ENCODE results near the gene SIGMAR1. TPM values are rescaled to one million over a fixed set of nuclear protein-coding genes. Genes with fewer than 3 reads are reported as not detected.

Gene SIGMAR1
- 100 to 1,000 TPM in 1 of 2 donors, 10 to 100 TPM in 1; 77.0 to 131 TPM for total RNA-seq

DNA sequence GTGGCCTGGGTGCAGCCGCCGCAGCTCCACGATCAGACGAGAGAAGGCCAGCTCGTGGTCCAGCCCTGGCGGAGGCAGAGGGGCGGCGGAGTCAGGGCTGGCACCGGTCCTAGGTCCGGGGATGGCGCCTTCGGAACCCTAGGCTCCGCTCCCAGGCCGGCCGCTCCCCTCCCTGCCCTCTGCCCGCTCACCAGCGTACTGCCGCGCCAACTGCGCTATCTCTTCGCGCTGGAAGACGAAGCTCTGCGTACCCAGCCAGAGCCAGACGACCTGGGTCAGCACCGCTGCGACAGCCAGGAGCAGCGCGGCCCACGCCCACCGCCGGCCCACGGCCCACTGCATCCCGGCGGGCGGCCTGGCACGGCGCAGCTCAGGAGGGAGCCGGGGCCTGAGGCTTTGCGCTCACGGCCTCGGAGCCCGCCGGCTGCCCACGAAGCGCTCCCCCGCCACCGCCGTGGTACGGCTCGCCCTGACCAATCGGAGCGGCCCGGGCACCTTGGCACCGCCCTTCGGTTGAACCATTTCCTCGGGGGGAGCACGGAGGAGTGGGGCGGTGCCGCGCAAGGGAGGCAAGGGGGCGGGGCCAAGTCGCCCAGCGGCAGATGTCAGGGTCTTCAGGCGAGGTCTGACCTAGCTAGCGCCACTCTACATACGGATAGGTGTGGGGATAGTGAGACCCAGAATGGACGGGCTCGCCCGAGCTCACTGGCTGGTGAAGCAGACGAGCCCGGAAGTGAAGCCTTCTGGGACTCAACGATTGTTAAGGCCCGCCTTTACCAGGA, at the start of gene SIGMAR1:
SIGMAR1 (minus strand) TSS at position 432 of the 782 bp plus-strand sequence; CDS start at position 342, 90 bp downstream.
- Histone ChIP-seq H3K4me3 (peak within 1 kb of the TSS; percentile 79), H3K27me3 (replicated peaks; ENCODE audit: insufficient read depth) (no peaks in the 10 kb centered on the region), H3K27ac (peak within 1 kb of the TSS; percentile 74 to 87), H3K9me3 (no peaks in the 10 kb centered on the region), H3K4me1 (ENCODE audit: control insufficient read depth in 1 of 2, low read depth in 2 of 2) (peaks cover 11 to 30% of the 10 kb centered on the region in 2 donors), H3K36me3 (no peaks in the 10 kb centered on the region)
- TF ChIP-seq, protein P1, sequence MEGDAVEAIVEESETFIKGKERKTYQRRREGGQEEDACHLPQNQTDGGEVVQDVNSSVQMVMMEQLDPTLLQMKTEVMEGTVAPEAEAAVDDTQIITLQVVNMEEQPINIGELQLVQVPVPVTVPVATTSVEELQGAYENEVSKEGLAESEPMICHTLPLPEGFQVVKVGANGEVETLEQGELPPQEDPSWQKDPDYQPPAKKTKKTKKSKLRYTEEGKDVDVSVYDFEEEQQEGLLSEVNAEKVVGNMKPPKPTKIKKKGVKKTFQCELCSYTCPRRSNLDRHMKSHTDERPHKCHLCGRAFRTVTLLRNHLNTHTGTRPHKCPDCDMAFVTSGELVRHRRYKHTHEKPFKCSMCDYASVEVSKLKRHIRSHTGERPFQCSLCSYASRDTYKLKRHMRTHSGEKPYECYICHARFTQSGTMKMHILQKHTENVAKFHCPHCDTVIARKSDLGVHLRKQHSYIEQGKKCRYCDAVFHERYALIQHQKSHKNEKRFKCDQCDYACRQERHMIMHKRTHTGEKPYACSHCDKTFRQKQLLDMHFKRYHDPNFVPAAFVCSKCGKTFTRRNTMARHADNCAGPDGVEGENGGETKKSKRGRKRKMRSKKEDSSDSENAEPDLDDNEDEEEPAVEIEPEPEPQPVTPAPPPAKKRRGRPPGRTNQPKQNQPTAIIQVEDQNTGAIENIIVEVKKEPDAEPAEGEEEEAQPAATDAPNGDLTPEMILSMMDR (IDR thresholded peaks at IDR 0.05): no peak
- peak; percentile 88 for ATAC-seq (ENCODE audit: insufficient number of reproducible peaks, low FRiP score, low read depth)
- DNase-seq (ENCODE audit: low spot score): peak; percentile 71

DNA sequence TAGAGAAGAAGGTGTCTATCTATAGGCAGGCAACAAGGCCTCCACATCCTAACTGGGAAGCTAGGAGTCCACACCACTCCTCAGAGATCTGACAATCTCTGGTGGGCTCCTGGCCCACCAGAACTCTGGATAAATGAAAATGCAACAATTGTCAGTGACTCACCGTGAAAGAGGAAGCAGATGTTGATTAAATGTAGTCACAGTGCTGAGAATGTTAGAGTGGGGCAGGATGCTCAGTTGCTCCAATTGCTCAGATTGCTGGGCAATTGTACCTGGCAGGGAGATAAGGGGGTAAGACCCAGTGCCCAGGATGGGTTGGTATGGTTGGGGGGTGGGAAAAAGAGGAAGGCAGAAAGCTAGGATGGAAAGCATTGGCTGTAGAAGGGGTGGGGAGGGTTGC, 49.1 kb upstream of the SIGMAR1 start:
- TF ChIP-seq, protein P1 (IDR thresholded peaks at IDR 0.05): no peak
- Histone ChIP-seq H3K27me3 (replicated peaks; ENCODE audit: insufficient read depth) (no peaks in the 10 kb centered on the region), H3K4me1 (ENCODE audit: control insufficient read depth in 1 of 2, low read depth in 2 of 2) (peaks cover 3 to 53% of the 10 kb centered on the region in 2 donors), H3K9me3 (no peaks in the 10 kb centered on the region), H3K4me3 (no peak overlapping the region), H3K27ac (no peak overlapping the region), H3K36me3 (peaks cover 5% of the 10 kb centered on the region)
- ATAC-seq (ENCODE audit: insufficient number of reproducible peaks, low FRiP score, low read depth) (no peak), DNase-seq (ENCODE audit: low spot score) (no peak)

DNA sequence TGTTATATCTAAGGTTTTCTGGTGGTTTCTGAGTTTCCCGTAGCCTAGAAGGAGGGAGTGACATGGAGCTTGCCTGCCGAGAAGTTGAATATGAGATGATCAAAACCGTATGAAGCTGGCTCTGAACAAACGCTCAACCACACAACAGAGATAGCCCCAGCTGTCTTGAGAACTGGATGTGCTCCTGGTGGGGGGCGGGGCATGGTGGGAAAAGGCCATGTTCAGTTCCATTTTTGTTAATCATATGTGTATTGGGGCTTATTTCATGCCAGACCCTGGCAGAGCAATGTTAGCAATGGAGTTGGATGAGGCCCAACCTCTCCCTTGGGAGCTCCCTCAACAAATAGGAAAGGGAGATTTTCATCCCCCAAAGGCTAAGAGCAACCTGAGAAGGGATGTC, 48.6 kb upstream of the SIGMAR1 start:
- ATAC-seq (ENCODE audit: insufficient number of reproducible peaks, low FRiP score, low read depth) (no peak), DNase-seq (ENCODE audit: low spot score) (no peak)
- peaks cover 0 to 48% of the 10 kb centered on the region in 2 donors for H3K4me1 ChIP-seq (ENCODE audit: control insufficient read depth in 1 of 2, low read depth in 2 of 2)
- TF ChIP-seq, protein P1 (IDR thresholded peaks at IDR 0.05): no peak
- H3K4me3 ChIP-seq: no peak overlapping the region
- peak overlapping the region in 1 of 2 donors; percentile 6 for H3K27ac ChIP-seq
- no peaks in the 10 kb centered on the region for H3K27me3 ChIP-seq (replicated peaks; ENCODE audit: insufficient read depth)
- H3K9me3 ChIP-seq: no peaks in the 10 kb centered on the region
- peaks cover 5% of the 10 kb centered on the region for H3K36me3 ChIP-seq

DNA sequence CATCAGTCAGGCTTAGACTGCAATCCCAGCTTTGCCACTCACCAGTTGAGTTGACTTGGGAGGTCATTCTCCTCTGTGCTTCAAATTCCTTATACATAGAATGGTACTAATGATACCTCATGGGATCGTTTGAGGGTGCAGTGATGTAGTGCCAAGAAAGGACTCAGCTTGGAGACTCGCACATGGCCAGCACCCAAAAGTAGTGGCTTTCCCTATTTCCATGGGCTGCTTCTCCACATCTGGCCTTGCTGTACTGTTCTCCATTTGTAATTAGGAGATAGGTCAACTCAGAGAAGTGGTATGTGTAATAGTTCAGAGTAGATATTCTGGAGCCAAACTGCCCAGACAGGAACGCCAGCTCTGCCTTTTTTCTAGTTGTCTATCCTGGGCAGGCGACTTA, 48.0 kb upstream of the SIGMAR1 start:
- Histone ChIP-seq H3K4me3 (no peak overlapping the region), H3K4me1 (ENCODE audit: control insufficient read depth in 1 of 2, low read depth in 2 of 2) (peaks cover 0 to 41% of the 10 kb centered on the region in 2 donors), H3K9me3 (no peaks in the 10 kb centered on the region), H3K36me3 (peaks cover 5% of the 10 kb centered on the region), H3K27me3 (replicated peaks; ENCODE audit: insufficient read depth) (no peaks in the 10 kb centered on the region), H3K27ac (peak overlapping the region in 1 of 2 donors; percentile 6)
- ATAC-seq (ENCODE audit: insufficient number of reproducible peaks, low FRiP score, low read depth) (no peak), DNase-seq (ENCODE audit: low spot score) (no peak)
- TF ChIP-seq, protein P1 (IDR thresholded peaks at IDR 0.05): no peak

DNA sequence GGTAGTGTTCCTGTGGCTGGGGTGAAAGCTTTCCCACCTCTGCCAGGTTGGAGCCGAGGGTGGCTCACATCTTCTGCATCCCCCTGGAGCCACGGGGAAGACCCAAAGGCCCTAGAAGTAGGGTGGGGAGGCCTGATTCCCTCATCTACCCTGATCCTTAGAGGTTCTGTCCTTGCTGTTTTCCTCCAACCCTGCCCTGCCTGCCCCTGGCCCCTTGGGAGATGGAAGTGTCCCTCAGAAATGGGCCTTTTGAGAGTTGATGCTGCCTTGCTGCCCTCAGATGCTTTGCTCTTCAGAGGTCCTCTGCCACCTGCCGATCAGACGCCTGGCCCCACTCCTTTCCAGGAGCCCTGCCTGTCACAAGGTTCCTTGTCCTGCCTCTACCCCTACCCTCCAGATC, 47.2 kb upstream of the SIGMAR1 start:
- peaks cover 0 to 38% of the 10 kb centered on the region in 2 donors for H3K4me1 ChIP-seq (ENCODE audit: control insufficient read depth in 1 of 2, low read depth in 2 of 2)
- H3K4me3 ChIP-seq: no peak overlapping the region
- H3K27ac ChIP-seq: no peak overlapping the region
- H3K27me3 ChIP-seq (replicated peaks; ENCODE audit: insufficient read depth): no peaks in the 10 kb centered on the region
- H3K36me3 ChIP-seq: peaks cover 5% of the 10 kb centered on the region
- ATAC-seq (ENCODE audit: insufficient number of reproducible peaks, low FRiP score, low read depth): no peak
- TF ChIP-seq, protein P1 (IDR thresholded peaks at IDR 0.05): no peak
- no peak for DNase-seq (ENCODE audit: low spot score)
- no peaks in the 10 kb centered on the region for H3K9me3 ChIP-seq
